Lower leg skin (tissue), 4 donors: ENCODE data around the gene RASA3. TPM values are rescaled to one million over a fixed set of nuclear protein-coding genes. Genes with fewer than 3 reads are reported as not detected.

Experiments used
- DNase-seq, 2 donors: peaks; one replicate each; pipeline ENCODE4 v3.0.0-alpha.2; 2019; ENCODE audit warnings: low spot score in 2 of 2
- H3K4me3 ChIP-seq: fragments of 200-600 bp; sonication (generic); 2 replicates; pipeline ENCODE4 v1.5.1; 2017; ENCODE audit warnings: mild to moderate bottlenecking, low read depth; ENCODE audit not compliant: poor library complexity, severe bottlenecking
- POLR2A ChIP-seq, 2 donors: fragments of 450-650 bp; IDR thresholded peaks; one replicate each; pipeline ENCODE4 v1.6.1; 2016 to 2017; ENCODE audit warnings: antibody characterized with exemption in 2 of 2, mild to moderate bottlenecking in 1 of 2, moderate library complexity in 1 of 2
- WGBS, 2 donors: methylation state at CpG; one replicate each; pipeline ENCODE4 v1.1.5; 2018; 5-methylcytosine and 5-hydroxymethylcytosine counted together
- intact Hi-C: fragments of 100-400 bp; cut with DNase I; formaldehyde crosslinking; loops from one replicate; pipeline ENCODE4 v1.15.0; 2023; ENCODE audit warnings: low total_unique reads
- total RNA-seq, 4 donors: library from RNA; depleted of rRNA; stranded (reverse); fragments of >200 nt; gene quantifications; one replicate each; pipeline ENCODE4 v1.1.0, GENCODE V29; 2016
- TF ChIP-seq, protein P1 (sequence below), 3 donors: fragments of 450-650 bp; IDR thresholded peaks; one replicate each; pipeline ENCODE4 v1.5.1; 2016; ENCODE audit warnings: antibody characterized with exemption in 3 of 3, mild to moderate bottlenecking in 3 of 3, moderate library complexity in 2 of 3

RASA3 gene
- total RNA-seq, 4 donors from 2014 or later, result 12.9 to 30.5 (median 24.2) TPM

DNA sequence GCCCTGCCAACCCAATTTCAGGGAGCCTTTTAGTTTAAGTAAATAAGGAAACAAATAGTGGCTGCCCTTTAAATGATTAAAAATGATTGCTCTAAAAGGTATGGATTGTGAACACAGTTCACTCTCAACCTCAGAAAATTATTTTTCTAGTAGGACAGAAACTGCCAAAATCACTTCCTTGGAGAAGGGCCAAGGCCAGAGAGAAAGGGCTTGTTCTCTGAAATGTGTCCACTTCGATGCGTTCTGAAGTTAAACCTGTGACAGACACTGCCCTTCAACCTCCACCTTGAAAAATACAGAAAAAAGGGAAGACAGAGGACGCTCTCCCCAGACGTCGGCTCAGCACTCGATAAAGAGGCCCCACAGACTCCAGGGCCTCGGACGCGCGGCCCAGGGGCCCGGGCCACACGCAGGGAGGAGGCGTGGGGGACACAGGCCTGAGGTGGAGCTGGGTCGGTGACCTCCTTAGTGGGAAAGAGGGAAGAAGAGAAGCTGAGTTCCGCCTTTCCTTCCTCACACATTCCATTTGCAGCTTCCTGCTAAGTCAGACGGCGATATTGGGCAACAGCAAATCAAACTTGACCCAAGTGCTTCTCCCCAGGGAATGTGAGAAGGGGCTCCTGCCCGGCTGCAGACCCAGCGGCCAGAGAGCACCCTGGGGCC is 63.6 kb downstream of the RASA3 start:
- intact Hi-C loops, result no loop called here
- no peak for TF ChIP-seq POLR2A (IDR thresholded peaks at IDR 0.05)
- no peak overlapping the region for H3K4me3 ChIP-seq
- 55 to 56% methylated on average over 19 of the region's 19 CpGs for WGBS, 2 donors
- DNase-seq, result no peak

DNA sequence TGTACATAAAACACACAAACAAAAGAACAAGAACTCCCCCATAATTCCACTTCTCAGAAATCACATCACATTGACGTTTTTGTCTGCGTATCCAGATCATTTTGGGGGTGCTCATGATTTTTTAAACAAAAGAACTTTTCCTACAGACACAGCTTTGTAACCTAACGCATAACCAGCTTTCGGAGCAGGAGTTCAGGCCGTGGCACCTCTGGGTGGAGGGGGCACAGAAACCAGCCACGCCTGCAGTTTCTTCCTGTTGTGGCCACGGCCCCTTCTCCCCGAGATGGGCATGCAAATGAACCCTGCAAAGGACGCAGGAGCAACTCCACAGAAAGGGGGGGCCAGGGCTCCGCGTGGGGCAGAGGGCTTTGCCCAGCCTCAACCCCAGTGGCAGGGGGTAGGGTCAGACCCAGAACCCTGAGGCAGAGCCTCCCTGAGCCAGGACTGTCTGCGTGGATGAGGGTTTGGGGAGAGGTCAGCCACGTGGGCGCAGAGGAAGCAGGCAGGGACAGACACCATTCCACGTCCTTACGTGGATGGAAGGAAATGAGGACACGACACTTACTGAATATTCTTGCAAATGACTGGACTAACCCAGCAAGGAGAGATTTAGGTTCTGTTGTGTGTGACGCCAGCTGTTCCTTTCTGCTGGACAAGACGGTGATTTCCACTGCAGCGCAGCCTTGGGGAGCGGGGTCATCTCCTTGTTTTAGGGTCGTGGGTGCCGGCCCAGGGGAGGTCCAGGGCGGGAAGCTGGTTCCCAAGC is 64.4 kb downstream of the RASA3 start:
- no peak for DNase-seq
- 73 to 84% methylated on average over 24 of the region's 24 CpGs for WGBS, 2 donors
- TF ChIP-seq POLR2A (IDR thresholded peaks at IDR 0.05), result no peak
- TF ChIP-seq, protein P1, sequence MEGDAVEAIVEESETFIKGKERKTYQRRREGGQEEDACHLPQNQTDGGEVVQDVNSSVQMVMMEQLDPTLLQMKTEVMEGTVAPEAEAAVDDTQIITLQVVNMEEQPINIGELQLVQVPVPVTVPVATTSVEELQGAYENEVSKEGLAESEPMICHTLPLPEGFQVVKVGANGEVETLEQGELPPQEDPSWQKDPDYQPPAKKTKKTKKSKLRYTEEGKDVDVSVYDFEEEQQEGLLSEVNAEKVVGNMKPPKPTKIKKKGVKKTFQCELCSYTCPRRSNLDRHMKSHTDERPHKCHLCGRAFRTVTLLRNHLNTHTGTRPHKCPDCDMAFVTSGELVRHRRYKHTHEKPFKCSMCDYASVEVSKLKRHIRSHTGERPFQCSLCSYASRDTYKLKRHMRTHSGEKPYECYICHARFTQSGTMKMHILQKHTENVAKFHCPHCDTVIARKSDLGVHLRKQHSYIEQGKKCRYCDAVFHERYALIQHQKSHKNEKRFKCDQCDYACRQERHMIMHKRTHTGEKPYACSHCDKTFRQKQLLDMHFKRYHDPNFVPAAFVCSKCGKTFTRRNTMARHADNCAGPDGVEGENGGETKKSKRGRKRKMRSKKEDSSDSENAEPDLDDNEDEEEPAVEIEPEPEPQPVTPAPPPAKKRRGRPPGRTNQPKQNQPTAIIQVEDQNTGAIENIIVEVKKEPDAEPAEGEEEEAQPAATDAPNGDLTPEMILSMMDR (IDR thresholded peaks at IDR 0.05), result no peak
- no peak overlapping the region for H3K4me3 ChIP-seq
- intact Hi-C loops, result no loop called here

DNA sequence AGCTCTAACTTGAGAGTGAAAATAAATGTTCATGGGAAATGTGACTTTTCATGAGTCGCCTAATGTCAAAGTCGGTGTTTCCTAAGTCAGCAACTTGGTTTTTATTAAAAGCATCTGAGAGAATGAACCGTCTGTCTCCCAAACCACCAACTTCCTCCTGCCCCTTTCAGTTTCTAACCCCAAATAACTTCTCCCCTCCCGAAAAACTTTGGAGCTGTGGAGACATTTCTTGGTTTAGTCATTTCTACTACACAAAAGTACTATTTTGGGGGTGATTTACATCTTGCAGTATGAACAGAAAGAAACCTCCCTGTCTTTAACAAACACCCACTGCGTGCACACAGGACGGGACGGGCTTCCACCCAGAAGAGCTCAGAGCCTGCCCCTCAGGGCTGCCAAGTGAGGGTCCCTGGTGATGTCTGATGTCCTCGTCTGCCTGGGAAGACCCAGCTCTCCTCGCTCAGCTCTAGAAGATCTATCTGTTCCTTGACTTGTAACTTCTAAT is 65.0 kb downstream of the RASA3 start:
- intact Hi-C loops, result no loop called here
- 50 to 52% methylated on average over 9 of the region's 9 CpGs for WGBS, 2 donors
- no peak for TF ChIP-seq POLR2A (IDR thresholded peaks at IDR 0.05)
- TF ChIP-seq, protein P1 (IDR thresholded peaks at IDR 0.05), result no peak
- no peak overlapping the region for H3K4me3 ChIP-seq
- DNase-seq, result no peak

DNA sequence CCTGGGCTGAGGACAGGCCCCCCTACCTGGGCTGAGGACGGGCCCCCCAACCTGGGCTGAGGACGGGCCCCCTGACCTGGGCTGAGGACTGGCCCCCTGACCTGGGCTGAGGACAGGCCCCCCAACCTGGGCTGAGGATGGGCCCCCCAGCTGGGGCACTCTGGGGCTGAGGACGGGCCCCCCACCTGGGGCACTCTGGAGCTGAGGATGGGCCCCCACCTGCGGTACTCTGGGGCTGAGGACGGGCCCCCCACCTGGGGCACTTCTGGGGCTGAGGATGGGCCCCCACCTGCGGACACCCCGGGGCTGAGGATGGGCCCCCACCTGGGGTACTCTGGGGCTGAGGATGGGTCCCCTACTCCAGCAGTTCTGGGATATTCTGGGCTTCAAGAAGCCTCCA is 65.5 kb downstream of the RASA3 start:
- intact Hi-C loops, result no loop called here
- TF ChIP-seq POLR2A (IDR thresholded peaks at IDR 0.05), result no peak
- TF ChIP-seq, protein P1 (IDR thresholded peaks at IDR 0.05), result no peak
- H3K4me3 ChIP-seq, result no peak overlapping the region
- 80 to 88% methylated on average over 3 to 7 of the region's 7 CpGs for WGBS, 2 donors
- no peak for DNase-seq

DNA sequence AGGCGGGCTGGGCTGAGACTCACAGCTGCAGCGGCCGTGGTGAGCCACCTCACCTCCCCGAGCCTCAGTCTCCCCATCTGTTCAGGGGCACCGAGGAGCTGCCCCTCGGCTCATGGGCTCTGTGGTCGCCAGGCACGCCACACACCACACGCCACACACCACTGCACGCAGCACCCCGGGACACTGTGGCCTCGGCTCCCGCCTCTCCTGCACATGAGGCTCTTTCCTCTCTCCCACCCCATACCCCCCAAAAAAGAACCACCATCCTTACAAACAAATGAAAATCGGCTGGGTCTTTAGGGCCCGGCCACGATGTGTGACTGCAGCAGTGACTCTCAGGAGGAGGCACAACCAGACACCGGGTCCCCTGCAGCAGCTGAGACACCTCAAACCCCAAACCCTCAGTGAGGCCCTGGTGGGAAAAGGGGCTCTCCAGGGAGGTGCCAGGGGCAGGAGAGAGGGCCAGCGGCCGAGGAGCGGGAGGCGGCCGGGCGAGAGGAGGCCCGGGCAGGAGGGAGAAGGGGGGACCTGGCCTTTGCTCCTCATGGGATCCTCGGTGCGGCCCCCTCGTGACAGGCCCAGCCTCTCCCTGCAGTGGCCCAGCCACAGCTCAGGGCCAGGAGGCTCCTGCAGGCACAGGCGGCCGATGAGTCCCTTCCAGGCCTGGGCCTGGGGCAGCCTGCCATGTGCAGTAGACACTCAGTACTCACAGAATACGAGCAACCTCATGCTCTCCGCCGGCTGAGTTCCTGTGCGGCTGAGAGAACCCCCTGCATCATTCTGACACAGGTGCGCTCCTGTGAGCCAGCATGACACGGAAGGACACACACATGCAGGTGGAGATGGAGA is 66.3 kb downstream of the RASA3 start:
- WGBS, 2 donors, result 67 to 69% methylated on average over 32 of the region's 35 CpGs
- intact Hi-C loops, result no loop called here
- DNase-seq, result no peak
- no peak overlapping the region for H3K4me3 ChIP-seq
- no peak for TF ChIP-seq POLR2A (IDR thresholded peaks at IDR 0.05)
- TF ChIP-seq, protein P1 (IDR thresholded peaks at IDR 0.05), result no peak
